A549 (cell line): ENCODE results near the gene GULP1. TPM values are rescaled to one million over a fixed set of nuclear protein-coding genes. Genes with fewer than 3 reads are reported as not detected.

Experiments used
- ATAC-seq, 2 experiments: fragments of 200-7000 bp in 1 of 2; fragments of >200 bp in 1 of 2; cut with Nextera tagmentation in 1 of 2; cut with Tn5 transposase in 1 of 2; 3 replicates each; pipeline versions ENCODE4 v1.8.0 to v1.9.1; 2018 to 2020; ENCODE audit warnings: mild to moderate bottlenecking in 1 of 2, moderate library complexity in 1 of 2
- CTCF ChIA-PET: fragments of 300-600 bp; sonication (Branson Sonifier 250); formaldehyde crosslinking; extraction: SDS; loops from one replicate; lab custom pipeline; 2021; ENCODE audit warnings: antibody characterized with exemption, inconsistent platforms; lab: Yijun Ruan, JAX
- POLR2A ChIA-PET: fragments of 350-600 bp; formaldehyde crosslinking; extraction: SDS; loops from one replicate; lab custom pipeline; 2021; ENCODE audit warnings: antibody characterized with exemption, inconsistent platforms; lab: Yijun Ruan, JAX
- DNase-seq, 2 experiments: peaks; one replicate each; pipeline versions ENCODE4 v3.0.0 to v3.0.0-alpha.2; 2011 to 2016; ENCODE audit warnings: low read depth in 1 of 2, low spot score in 1 of 2
- FAIRE-seq: peaks from 2 replicates; lab custom pipeline; 2011; peaks lifted over from hg19 to GRCh38; lab: Jason Lieb, UNC
- H3K27ac ChIP-seq, 2 experiments: fragments of >200 bp; sonication (Bioruptor Twin); formaldehyde crosslinking; 3 replicates each; pipeline ENCODE4 v1.5.1; 2016 to 2017
- H3K4me1 ChIP-seq: fragments of >200 bp; sonication (Bioruptor Twin); formaldehyde crosslinking; 3 replicates; pipeline ENCODE4 v1.6.1; 2016
- H3K4me2 ChIP-seq: fragments of >200 bp; sonication (Bioruptor Twin); formaldehyde crosslinking; 3 replicates; pipeline ENCODE4 v1.6.1; 2016
- H3K4me3 ChIP-seq: fragments of >200 bp; sonication (Bioruptor Twin); formaldehyde crosslinking; 3 replicates; pipeline ENCODE4 v1.5.1; 2016
- H3K9me3 ChIP-seq: fragments of >200 bp; sonication (Bioruptor Twin); formaldehyde crosslinking; 3 replicates; pipeline ENCODE4 v1.6.1; 2016
- BHLHE40 ChIP-seq: IDR thresholded peaks from 2 replicates; pipeline ENCODE4 v1.6.1; 2012; ENCODE audit warnings: low read depth, low read length, inconsistent platforms
- CBX2 ChIP-seq: fragments of 200-600 bp; sonication (generic); IDR thresholded peaks from 2 replicates; pipeline ENCODE4 v1.6.1; 2016; ENCODE audit warnings: low read depth, mild to moderate bottlenecking, borderline replicate concordance
- CEBPB ChIP-seq, 2 experiments: fragments of >200 bp in 1 of 2; sonication (Bioruptor Twin) in 1 of 2; formaldehyde crosslinking in 1 of 2; IDR thresholded peaks; 2 replicates each; pipeline ENCODE4 v1.6.1; 2012 to 2016
- CHD2 ChIP-seq: fragments of 150-350 bp; IDR thresholded peaks from 2 replicates; pipeline ENCODE4 v1.6.1; 2014; ENCODE audit warnings: low read length; ENCODE audit not compliant: partially characterized antibody
- CTCF ChIP-seq: fragments of >200 bp; sonication (Bioruptor Twin); formaldehyde crosslinking; IDR thresholded peaks from 3 replicates; pipeline ENCODE4 v1.5.1; 2016
- EHMT2 ChIP-seq: fragments of 200-600 bp; sonication (generic); IDR thresholded peaks from 2 replicates; pipeline ENCODE4 v1.6.1; 2016; ENCODE audit warnings: antibody characterized with exemption, low read depth, mild to moderate bottlenecking, moderate library complexity
- ELK1 ChIP-seq: fragments of 150-350 bp; IDR thresholded peaks from 2 replicates; pipeline ENCODE4 v1.6.1; 2014; ENCODE audit warnings: low read depth, mild to moderate bottlenecking, low read length
- EP300 ChIP-seq, 2 experiments: fragments of >200 bp; sonication (Bioruptor Twin); formaldehyde crosslinking; IDR thresholded peaks; 2 replicates in 1 of 2; 3 replicates in 1 of 2; pipeline ENCODE4 v1.6.1; 2016 to 2017
- FOSB ChIP-seq: fragments of 250-450 bp; sonication (Bioruptor Pico); IDR thresholded peaks from 2 replicates; pipeline ENCODE4 v1.5.0; 2020; ENCODE audit warnings: mild to moderate bottlenecking, moderate library complexity
- FOSL2 ChIP-seq, 2 experiments: fragments of 450-650 bp in 1 of 2; fragments of >200 bp in 1 of 2; sonication (Bioruptor Twin) in 1 of 2; formaldehyde crosslinking; IDR thresholded peaks; 2 replicates each; pipeline versions ENCODE4 v1.5.0 to v1.6.1; 2016 to 2020; ENCODE audit warnings: mild to moderate bottlenecking in 1 of 2, moderate library complexity in 1 of 2
- FOXS1 ChIP-seq: fragments of 250-450 bp; sonication (Bioruptor Pico); IDR thresholded peaks from 2 replicates; pipeline ENCODE4 v1.5.0; 2020; ENCODE audit warnings: mild to moderate bottlenecking, moderate library complexity
- HEYL ChIP-seq: fragments of 250-450 bp; sonication (Bioruptor Pico); IDR thresholded peaks from 2 replicates; pipeline ENCODE4 v1.8.0; 2021; ENCODE audit warnings: mild to moderate bottlenecking, moderate library complexity
- HOXA7 ChIP-seq: fragments of 250-450 bp; sonication (Bioruptor Pico); IDR thresholded peaks from 2 replicates; pipeline ENCODE4 v1.5.0; 2020; ENCODE audit warnings: mild to moderate bottlenecking, moderate library complexity
- HOXB13 ChIP-seq: fragments of 250-450 bp; sonication (Bioruptor Pico); IDR thresholded peaks from 2 replicates; pipeline ENCODE4 v1.5.0; 2020; ENCODE audit warnings: low read depth, mild to moderate bottlenecking, moderate library complexity
- KDM1A ChIP-seq: fragments of 200-600 bp; sonication (generic); IDR thresholded peaks from 2 replicates; pipeline ENCODE4 v1.6.1; 2016; ENCODE audit warnings: low read depth, mild to moderate bottlenecking
- MAX ChIP-seq: IDR thresholded peaks from 2 replicates; pipeline ENCODE4 v1.6.1; 2012
- MYC ChIP-seq: IDR thresholded peaks from 2 replicates; pipeline ENCODE4 v1.6.1; 2012; ENCODE audit warnings: mild to moderate bottlenecking, inconsistent platforms, low read length, improper control_type of control experiment, borderline replicate concordance
- NFE2L2 ChIP-seq: fragments of 150-350 bp; conservative IDR thresholded peaks from 2 replicates; pipeline ENCODE4 v1.6.1; 2014; ENCODE audit warnings: low read length
- NR3C1 ChIP-seq: fragments of >200 bp; sonication (Bioruptor Twin); formaldehyde crosslinking; IDR thresholded peaks from 3 replicates; pipeline ENCODE4 v1.6.1; 2017
- POLR2A ChIP-seq: IDR thresholded peaks from 2 replicates; pipeline ENCODE4 v1.6.1; 2012; ENCODE audit warnings: mild to moderate bottlenecking, low read length
- POLR2AphosphoS2 ChIP-seq: conservative IDR thresholded peaks from 2 replicates; pipeline ENCODE4 v1.6.1; 2012; ENCODE audit warnings: low read length, improper control_type of control experiment, inconsistent platforms
- RFX5 ChIP-seq: fragments of 450-650 bp; IDR thresholded peaks from 2 replicates; pipeline ENCODE4 v1.7.1; 2014; ENCODE audit warnings: antibody characterized with exemption, mild to moderate bottlenecking, moderate library complexity
- SREBF2 ChIP-seq: fragments of 450-650 bp; IDR thresholded peaks from 2 replicates; pipeline ENCODE4 v1.6.1; 2014; ENCODE audit warnings: mild to moderate bottlenecking, moderate library complexity
- TFCP2L1 ChIP-seq: fragments of 250-450 bp; sonication (Bioruptor Pico); IDR thresholded peaks from 2 replicates; pipeline ENCODE4 v1.5.0; 2021; ENCODE audit warnings: mild to moderate bottlenecking
- ZFP36 ChIP-seq: fragments of 450-650 bp; IDR thresholded peaks from 2 replicates; pipeline ENCODE4 v1.6.1; 2014; ENCODE audit warnings: borderline replicate concordance; ENCODE audit not compliant: partially characterized antibody
- WGBS: methylation state at CpG from one replicate; pipeline ENCODE4 v1.1.6; 2017; ENCODE audit errors: missing lambda C conversion rate; 5-methylcytosine and 5-hydroxymethylcytosine counted together
- polyA plus RNA-seq, 4 experiments: library from polyadenylated mRNA; depleted of rRNA in 3 of 4; stranded (reverse); fragments of >200 nt; fragmentation: RNase III in 1 of 4; extraction: RNeasy Plus Mini Kit Qiagen cat#74134 plus additional on column Dnase treatment in 1 of 4; gene quantifications; 2 replicates in 3 of 4; 3 replicates in 1 of 4; pipeline ENCODE4 v1.2.3, GENCODE V29; 2011 to 2017
- TF ChIP-seq, protein P1 (sequence below): fragments of 250-450 bp; sonication (Bioruptor Pico); IDR thresholded peaks from 2 replicates; pipeline ENCODE4 v1.5.0; 2021; ENCODE audit warnings: mild to moderate bottlenecking, moderate library complexity, borderline replicate concordance

GULP1 gene
- polyA plus RNA-seq, 2 of the 4 experiments (the other 2 are of a cell fraction): 30.7 to 89.2 TPM

GRCh38 chr2:188526701-188527100 lies 235.0 kb downstream of the GULP1 start:
- H3K4me2 ChIP-seq: no peak overlapping the region
- ChIA-PET CTCF (interaction anchor here (1.2 to 9.3 kb wide), 2 partner anchors 458 to 886 kb away, joined by 4 to 43 read pairs; no protein-coding TSS in a partner anchor), POLR2A (no interaction called here)
- H3K9me3 ChIP-seq: no peaks in the 10 kb centered on the region
- ATAC-seq: no peak
- H3K4me3 ChIP-seq: no peak overlapping the region
- no peak for TF ChIP-seq FOXS1 (CRISPR knock-in tag)
- TF ChIP-seq CBX2: no peak
- TF ChIP-seq ZFP36: no peak
- no peak for TF ChIP-seq EHMT2
- no peak for TF ChIP-seq FOSB (CRISPR knock-in tag)
- TF ChIP-seq TFCP2L1 (CRISPR knock-in tag): no peak
- TF ChIP-seq RFX5: no peak
- no peak for TF ChIP-seq HEYL (CRISPR knock-in tag)
- TF ChIP-seq POLR2A: no peak
- TF ChIP-seq CTCF: no peak
- FAIRE-seq: no peak
- DNase-seq: no peak
- no peak overlapping the region for H3K27ac ChIP-seq
- peaks cover 8% of the 10 kb centered on the region; the same call in 1 of the 3 replicates for H3K4me1 ChIP-seq

- H3K4me2 ChIP-seq: no peak overlapping the region
- no peak for TF ChIP-seq SREBF2
- TF ChIP-seq HOXB13: no peak
- no peak for TF ChIP-seq EP300 (IDR thresholded peaks at IDR 0.05)
- no peak for TF ChIP-seq CHD2
- TF ChIP-seq MAX: no peak
- no peak for TF ChIP-seq KDM1A
- ChIA-PET CTCF (interaction anchor here (1.2 to 9.3 kb wide), 2 partner anchors 457 to 886 kb away, joined by 4 to 43 read pairs; no protein-coding TSS in a partner anchor), POLR2A (no interaction called here)
- H3K4me1 ChIP-seq: peaks cover 8% of the 10 kb centered on the region; the same call in 1 of the 3 replicates
- H3K9me3 ChIP-seq: no peaks in the 10 kb centered on the region
- WGBS: 95% methylated on average over 1 of the region's 1 CpG
- ATAC-seq (no peak), DNase-seq (no peak), FAIRE-seq (no peak)
- no peak overlapping the region for H3K4me3 ChIP-seq
- H3K27ac ChIP-seq: no peak overlapping the region
Observed at GRCh38 chr2:188527141-188527540, 235.5 kb downstream of the GULP1 start.

- TF ChIP-seq ZFP36: no peak
- 92% methylated on average over 5 of the region's 5 CpGs for WGBS
Observed at GRCh38 chr2:188527581-188527993, 235.9 kb downstream of the GULP1 start.

GRCh38 chr2:188529710-188530109 lies 238.0 kb downstream of the GULP1 start:
- FAIRE-seq: no peak
- ChIA-PET CTCF (interaction anchor here (9.3 kb wide), 1 partner anchor 883 kb away, joined by 43 read pairs; no protein-coding TSS in a partner anchor), POLR2A (no interaction called here)
- Histone ChIP-seq H3K4me2 (no peak overlapping the region), H3K9me3 (no peaks in the 10 kb centered on the region), H3K27ac (no peak overlapping the region), H3K4me1 (no peaks in the 10 kb centered on the region), H3K4me3 (no peak overlapping the region)
- WGBS: 100% methylated on average over 1 of the region's 1 CpG
- TF ChIP-seq MYC (no peak), KDM1A (no peak), ZFP36 (no peak), NR3C1 (no peak), FOSL2 (IDR thresholded peaks at IDR 0.05) (no peak), FOSL2 (CRISPR knock-in tag; IDR thresholded peaks at IDR 0.05) (no peak), HOXA7 (CRISPR knock-in tag) (no peak), ELK1 (no peak), CEBPB (IDR thresholded peaks at IDR 0.05) (no peak), NFE2L2 (no peak), BHLHE40 (no peak), POLR2A (no peak), POLR2AphosphoS2 (no peak)
- TF ChIP-seq, protein P1, sequence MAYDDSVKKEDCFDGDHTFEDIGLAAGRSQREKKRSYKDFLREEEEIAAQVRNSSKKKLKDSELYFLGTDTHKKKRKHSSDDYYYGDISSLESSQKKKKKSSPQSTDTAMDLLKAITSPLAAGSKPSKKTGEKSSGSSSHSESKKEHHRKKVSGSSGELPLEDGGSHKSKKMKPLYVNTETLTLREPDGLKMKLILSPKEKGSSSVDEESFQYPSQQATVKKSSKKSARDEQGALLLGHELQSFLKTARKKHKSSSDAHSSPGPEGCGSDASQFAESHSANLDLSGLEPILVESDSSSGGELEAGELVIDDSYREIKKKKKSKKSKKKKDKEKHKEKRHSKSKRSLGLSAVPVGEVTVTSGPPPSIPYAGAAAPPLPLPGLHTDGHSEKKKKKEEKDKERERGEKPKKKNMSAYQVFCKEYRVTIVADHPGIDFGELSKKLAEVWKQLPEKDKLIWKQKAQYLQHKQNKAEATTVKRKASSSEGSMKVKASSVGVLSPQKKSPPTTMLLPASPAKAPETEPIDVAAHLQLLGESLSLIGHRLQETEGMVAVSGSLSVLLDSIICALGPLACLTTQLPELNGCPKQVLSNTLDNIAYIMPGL (CRISPR knock-in tag): no peak
- no peak for ATAC-seq
- DNase-seq: no peak

More at GRCh38 chr2:188527581-188527993, 235.9 kb downstream of the GULP1 start:
- Histone ChIP-seq H3K4me1 (peaks cover 8% of the 10 kb centered on the region; the same call in 1 of the 3 replicates), H3K4me2 (no peak overlapping the region), H3K4me3 (no peak overlapping the region), H3K27ac (no peak overlapping the region), H3K9me3 (no peaks in the 10 kb centered on the region)
- POLR2A ChIA-PET: no interaction called here
- DNase-seq (no peak), ATAC-seq (no peak), FAIRE-seq (no peak)
- CTCF ChIA-PET: interaction anchor here (1.2 to 9.3 kb wide), 2 partner anchors 457 to 885 kb away, joined by 4 to 43 read pairs; no protein-coding TSS in a partner anchor
